GM10248 (cell line): ENCODE measurements around the gene HLA-DQA2.
"Not testable (repeated sequence)": the region's sequence is repeated elsewhere in the genome, so short reads cannot be mapped to it uniquely, and the experiment has no call there.

ENCODE experiments used
- CTCF ChIA-PET: fragments of 300-600 bp; sonication (Branson Sonifier 250); formaldehyde crosslinking; extraction: SDS; loops from one replicate; lab custom pipeline; 2021; ENCODE audit warnings: antibody characterized with exemption; lab: Yijun Ruan, JAX
- POLR2A ChIA-PET: fragments of 350-650 bp; sonication (Branson Sonifier 250); formaldehyde crosslinking; extraction: SDS; loops from one replicate; lab custom pipeline; 2020; ENCODE audit warnings: antibody characterized with exemption; lab: Yijun Ruan, JAX
- DNase-seq: peaks from one replicate; pipeline ENCODE4 v3.0.0; 2012; ENCODE audit errors: extremely low spot score
- TF ChIP-seq, protein P1 (sequence below): IDR thresholded peaks from 2 replicates; pipeline ENCODE4 v1.5.1; 2012; ENCODE audit warnings: mild to moderate bottlenecking, low read depth; ENCODE audit errors: extremely low read depth, missing control alignments, control extremely low read depth

Gene HLA-DQA2

DNA sequence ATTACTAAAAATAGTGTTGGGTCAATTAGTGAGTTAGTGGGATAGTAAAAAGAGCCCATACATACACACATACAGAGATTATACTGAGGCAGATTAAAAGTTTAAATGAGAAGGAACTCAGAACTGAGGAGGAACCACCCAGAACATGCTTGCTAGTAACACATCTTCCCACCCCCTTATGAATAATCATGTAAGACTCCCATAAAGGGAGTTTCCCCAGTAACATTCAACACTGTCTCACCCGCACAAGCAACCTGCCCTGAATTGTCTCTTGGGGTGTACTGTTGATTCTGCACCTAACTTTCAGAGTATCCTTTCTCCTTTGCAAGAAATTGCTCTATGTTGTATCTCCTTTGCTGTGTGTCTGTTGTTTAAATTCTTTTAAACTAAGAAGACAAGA is 33.2 kb downstream of the HLA-DQA2 start:
- TF ChIP-seq, protein P1, sequence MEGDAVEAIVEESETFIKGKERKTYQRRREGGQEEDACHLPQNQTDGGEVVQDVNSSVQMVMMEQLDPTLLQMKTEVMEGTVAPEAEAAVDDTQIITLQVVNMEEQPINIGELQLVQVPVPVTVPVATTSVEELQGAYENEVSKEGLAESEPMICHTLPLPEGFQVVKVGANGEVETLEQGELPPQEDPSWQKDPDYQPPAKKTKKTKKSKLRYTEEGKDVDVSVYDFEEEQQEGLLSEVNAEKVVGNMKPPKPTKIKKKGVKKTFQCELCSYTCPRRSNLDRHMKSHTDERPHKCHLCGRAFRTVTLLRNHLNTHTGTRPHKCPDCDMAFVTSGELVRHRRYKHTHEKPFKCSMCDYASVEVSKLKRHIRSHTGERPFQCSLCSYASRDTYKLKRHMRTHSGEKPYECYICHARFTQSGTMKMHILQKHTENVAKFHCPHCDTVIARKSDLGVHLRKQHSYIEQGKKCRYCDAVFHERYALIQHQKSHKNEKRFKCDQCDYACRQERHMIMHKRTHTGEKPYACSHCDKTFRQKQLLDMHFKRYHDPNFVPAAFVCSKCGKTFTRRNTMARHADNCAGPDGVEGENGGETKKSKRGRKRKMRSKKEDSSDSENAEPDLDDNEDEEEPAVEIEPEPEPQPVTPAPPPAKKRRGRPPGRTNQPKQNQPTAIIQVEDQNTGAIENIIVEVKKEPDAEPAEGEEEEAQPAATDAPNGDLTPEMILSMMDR: no peak
- POLR2A ChIA-PET: no interaction called here
- CTCF ChIA-PET: interaction anchor here (1.5 to 2.1 kb wide), 2 partner anchors 12 kb away, joined by 6 to 14 read pairs; no protein-coding TSS in a partner anchor
- no peak for DNase-seq

DNA sequence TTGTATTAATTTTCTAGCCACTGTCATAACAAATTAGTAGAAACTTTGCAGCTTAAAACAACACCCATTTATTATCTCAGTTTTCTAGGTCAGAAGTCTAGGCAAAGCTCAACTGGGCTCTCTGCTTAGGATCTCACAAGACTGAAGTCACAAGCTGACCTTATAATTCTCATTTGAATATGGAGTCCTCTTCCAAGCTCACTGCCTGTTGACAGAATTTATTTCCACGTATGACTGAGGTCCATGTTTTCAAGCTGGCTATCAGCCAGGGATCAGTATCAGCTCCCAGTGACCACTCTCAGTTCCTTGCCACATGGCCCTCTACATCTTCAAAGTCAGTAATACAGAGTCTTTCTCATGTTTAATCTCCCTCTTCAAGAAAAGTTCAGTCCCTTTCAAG is 33.9 kb downstream of the HLA-DQA2 start:
- DNase-seq: no peak
- ChIA-PET POLR2A (no interaction called here), CTCF (interaction anchor here (2.1 kb wide), 1 partner anchor 12 kb away, joined by 14 read pairs; no protein-coding TSS in a partner anchor)
- TF ChIP-seq, protein P1: no peak

DNA sequence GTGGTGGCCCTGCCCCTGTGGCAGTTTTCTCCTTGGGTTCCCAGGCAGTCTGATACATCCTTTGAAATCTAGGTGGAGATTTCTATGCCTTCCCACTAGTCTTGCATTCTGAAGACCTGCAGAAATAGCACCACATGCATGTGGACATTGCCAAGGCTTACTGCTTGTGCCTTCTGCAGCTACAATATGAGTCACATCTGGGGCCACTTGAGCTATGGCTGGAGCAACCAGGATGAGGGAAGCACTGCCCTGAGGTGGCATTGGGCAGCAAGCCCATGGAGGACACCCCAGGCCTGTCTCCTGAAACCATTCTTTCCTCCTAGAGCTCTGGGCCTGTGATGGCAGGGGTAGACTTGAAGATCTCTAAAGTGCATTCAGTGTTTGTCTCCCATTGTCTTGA is 37.8 kb downstream of the HLA-DQA2 start:
- CTCF ChIA-PET: interaction anchor here (1.0 to 12.7 kb wide), 3 partner anchors 9 to 365 kb away, joined by 5 to 234 read pairs (median 5); partner anchors contain the start of gene BTNL2

DNA sequence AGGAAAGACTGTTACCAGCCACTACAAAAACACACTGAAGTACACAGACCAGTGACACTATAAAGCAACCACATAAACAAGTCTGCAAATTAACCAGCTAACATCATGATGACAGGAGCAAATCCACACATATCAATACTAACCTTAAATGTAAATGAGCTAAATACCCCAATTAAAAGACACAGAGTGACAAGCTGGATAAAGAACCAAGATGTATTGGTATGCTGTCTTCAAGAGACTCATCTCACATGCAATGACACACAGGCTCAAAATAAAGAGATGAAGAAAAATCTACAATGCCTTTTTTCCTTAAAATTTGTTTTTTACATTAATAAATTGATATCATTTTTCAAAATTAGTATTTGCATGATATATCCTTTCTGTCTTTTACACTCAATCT is 41.7 kb downstream of the HLA-DQA2 start:
- CTCF ChIA-PET: interaction anchor here (0.8 to 12.7 kb wide), 4 partner anchors 13 to 369 kb away, joined by 3 to 234 read pairs (median 4); partner anchors contain the start of gene BTNL2
- POLR2A ChIA-PET, DNase-seq: not testable (repeated sequence)

More for the DNA sequence above, 37.8 kb downstream of the HLA-DQA2 start:
- no peak for DNase-seq
- POLR2A ChIA-PET: no interaction called here
- TF ChIP-seq, protein P1: no peak

DNA sequence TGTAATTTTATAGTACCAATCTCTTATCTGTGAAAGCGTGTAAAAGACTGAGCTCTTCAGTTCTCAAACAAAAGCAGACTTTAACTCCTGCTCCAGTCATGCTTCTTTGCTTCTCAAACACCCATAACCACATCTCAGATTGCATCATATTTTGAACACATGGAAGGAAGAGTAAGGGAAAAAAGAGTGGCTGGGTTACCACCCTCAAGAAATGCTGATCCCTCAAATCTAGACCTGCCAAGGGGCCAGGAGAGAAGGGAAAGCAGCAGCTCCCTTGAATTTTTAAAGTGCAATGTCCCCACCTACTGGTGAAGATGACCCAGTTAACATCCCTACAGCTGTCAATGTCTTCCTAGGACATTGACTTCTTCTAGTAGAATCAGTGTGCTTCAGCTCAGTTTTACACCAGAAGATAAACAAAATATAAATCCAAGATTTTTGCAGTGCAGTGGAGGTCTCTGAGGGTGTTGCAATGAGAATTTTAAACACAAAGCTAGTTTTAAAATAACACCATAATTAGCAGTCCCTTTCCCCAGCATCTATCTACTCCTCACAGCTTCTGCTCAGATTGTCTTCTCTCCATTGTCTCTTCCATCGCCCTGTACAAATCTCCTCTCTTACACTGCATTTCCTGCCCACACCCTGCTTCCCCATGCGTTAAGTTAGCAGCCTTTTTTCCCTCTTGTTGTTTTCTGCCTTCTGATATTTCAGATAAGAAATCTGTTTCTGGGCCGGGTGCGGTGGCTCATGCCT is 44.8 kb downstream of the HLA-DQA2 start:
- ChIA-PET CTCF (interaction anchor here (0.6 to 12.7 kb wide), 41 partner anchors 9 to 695 kb away, joined by 3 to 234 read pairs (median 6); partner anchors contain the start of genes BTNL2, HLA-DQA2, HLA-DQB2 and TAP2), POLR2A (no interaction called here)
- DNase-seq: peak; percentile 53
- TF ChIP-seq, protein P1: peak; percentile 66

DNA sequence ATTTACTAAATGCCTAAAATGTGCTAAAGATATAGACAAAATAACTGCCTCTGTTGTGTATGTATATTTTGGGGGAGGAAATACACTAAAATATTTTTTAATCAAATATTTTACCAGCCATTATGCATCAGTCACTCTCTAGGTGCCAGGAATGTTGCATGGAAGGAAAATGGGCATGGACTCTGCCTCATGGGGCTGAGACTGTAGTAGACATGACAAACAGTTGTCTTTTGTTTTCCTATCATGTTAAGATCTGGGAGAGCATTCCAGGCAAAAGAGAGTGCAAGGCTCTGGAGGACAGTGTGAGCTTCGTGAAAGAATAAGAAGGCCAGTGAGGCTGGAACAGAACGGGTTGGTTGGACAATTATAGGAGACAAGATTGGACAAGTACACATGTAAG is 49.1 kb downstream of the HLA-DQA2 start:
- ChIA-PET POLR2A (no interaction called here), CTCF (interaction anchor here (12.7 kb wide), 1 partner anchor 376 kb away, joined by 234 read pairs; the partner anchor contains the start of gene BTNL2)
- TF ChIP-seq, protein P1: no peak
- no peak for DNase-seq
